GM12878 (cell line): ENCODE measurements around the gene ECHDC1. TPM values are rescaled to one million over a fixed set of nuclear protein-coding genes. Genes with fewer than 3 reads are reported as not detected.

Experiments used
- ATAC-seq: fragments of 200-7000 bp; cut with Tn5 transposase; 3 replicates; pipeline ENCODE4 v1.9.1; 2020; ENCODE audit warnings: mild to moderate bottlenecking, moderate library complexity
- Bru-seq: library from RNA; stranded (reverse); fragments of 400-500 nt; gene quantifications from one replicate; lab custom pipeline; 2021; lab: Mats Ljungman, UMichigan
- BruChase-seq, 2 experiments: library from RNA; stranded (reverse); fragments of 400-500 nt; gene quantifications; one replicate each; lab custom pipeline; 2021; lab: Mats Ljungman, UMichigan
- BruUV-seq: library from RNA; stranded (reverse); fragments of 400-500 nt; replicated peaks from 2 replicates; lab custom pipeline; 2021; lab: Mats Ljungman, UMichigan
- CTCF ChIA-PET: fragments of 300-600 bp; sonication (Branson Sonifier 250); formaldehyde crosslinking; extraction: SDS; loops from one replicate; lab custom pipeline; 2021; ENCODE audit warnings: inconsistent platforms; lab: Yijun Ruan, JAX
- POLR2A ChIA-PET: fragments of 350-600 bp; formaldehyde crosslinking; extraction: SDS; loops from one replicate; lab custom pipeline; 2021; ENCODE audit warnings: inconsistent platforms; lab: Charles Lee
- RAD21 ChIA-PET: fragments of 300-600 bp; sonication (Branson Sonifier 250); formaldehyde crosslinking; loops from one replicate; lab custom pipeline; 2023; ENCODE audit warnings: antibody characterized with exemption; ENCODE audit not compliant: unreplicated experiment; lab: Charles Lee
- SMC1A ChIA-PET: fragments of 300-600 bp; sonication (Branson Sonifier 250); formaldehyde crosslinking; loops from one replicate; lab custom pipeline; 2023; ENCODE audit not compliant: unreplicated experiment, uncharacterized antibody; lab: Charles Lee
- DNase-seq: peaks from one replicate; pipeline ENCODE4 v3.0.0-alpha.2; 2011; ENCODE audit warnings: low read depth, low spot score
- FAIRE-seq: peaks from 3 replicates; lab custom pipeline; 2011; peaks lifted over from hg19 to GRCh38; lab: Jason Lieb, UNC
- H2AFZ ChIP-seq: 2 replicates; pipeline ENCODE4 v1.6.0; 2011; ENCODE audit warnings: low read depth, low read length, control low read depth; ENCODE audit not compliant: control insufficient read depth
- H3K27ac ChIP-seq: 2 replicates; pipeline ENCODE4 v1.5.1; 2011; ENCODE audit warnings: control low read depth; ENCODE audit not compliant: control insufficient read depth, insufficient read depth
- H3K27me3 ChIP-seq, 2 experiments: replicated peaks in 1 of 2; 2 replicates each; pipeline versions ENCODE4 v1.6.0 to v1.6.1; 2011; ENCODE audit warnings: low read length in 1 of 2; ENCODE audit not compliant: control insufficient read depth in 2 of 2, insufficient read depth in 2 of 2
- H3K36me3 ChIP-seq, 2 experiments: 2 replicates each; pipeline ENCODE4 v1.5.1; 2011; ENCODE audit warnings: low read length in 1 of 2; ENCODE audit not compliant: control insufficient read depth in 2 of 2, insufficient read depth in 2 of 2
- H3K4me1 ChIP-seq: 2 replicates; pipeline ENCODE4 v1.6.1; 2011; ENCODE audit warnings: mild to moderate bottlenecking, low read length, moderate library complexity, mixed read lengths; ENCODE audit not compliant: control insufficient read depth, insufficient read depth
- H3K4me2 ChIP-seq: 2 replicates; pipeline ENCODE4 v1.6.0; 2011; ENCODE audit warnings: control low read depth; ENCODE audit not compliant: control insufficient read depth, insufficient read depth
- H3K4me3 ChIP-seq: fragments of 200-600 bp; sonication (generic); 2 replicates; pipeline ENCODE4 v1.5.1; 2016
- H3K79me2 ChIP-seq: 2 replicates; pipeline ENCODE4 v1.6.0; 2011; ENCODE audit warnings: low read length; ENCODE audit not compliant: control insufficient read depth, insufficient read depth
- H3K9ac ChIP-seq: 2 replicates; pipeline ENCODE4 v1.8.0; 2011; ENCODE audit warnings: low read length, control low read depth, mixed read lengths; ENCODE audit not compliant: control insufficient read depth, insufficient read depth
- H3K9me3 ChIP-seq: replicated peaks from 3 replicates; pipeline ENCODE4 v1.5.1; 2011; ENCODE audit warnings: mild to moderate bottlenecking, low read length; ENCODE audit not compliant: control insufficient read depth, insufficient read depth
- H4K20me1 ChIP-seq: 2 replicates; pipeline ENCODE4 v1.6.0; 2011; ENCODE audit not compliant: control insufficient read depth, insufficient read depth
- ATF7 ChIP-seq: fragments of 450-650 bp; IDR thresholded peaks from 2 replicates; pipeline ENCODE4 v1.6.1; 2016; ENCODE audit warnings: low read depth, mild to moderate bottlenecking
- BRCA1 ChIP-seq: IDR thresholded peaks from 2 replicates; pipeline ENCODE4 v1.6.1; 2011; ENCODE audit warnings: low read depth, low read length, improper control_type of control experiment
- EGR1 ChIP-seq, 2 experiments: IDR thresholded peaks; 1 replicate in 1 of 2; 2 replicates in 1 of 2; pipeline ENCODE4 v1.6.1; 2011 to 2012; ENCODE audit warnings: low read depth in 2 of 2, low read length in 2 of 2, borderline replicate concordance in 1 of 2, mild to moderate bottlenecking in 1 of 2, moderate library complexity in 1 of 2
- GABPA ChIP-seq: IDR thresholded peaks from 2 replicates; pipeline ENCODE4 v1.6.1; 2014; ENCODE audit warnings: antibody characterized with exemption, low read depth, mild to moderate bottlenecking, inconsistent platforms
- NFIC ChIP-seq: IDR thresholded peaks from 2 replicates; pipeline ENCODE4 v1.6.1; 2012; ENCODE audit warnings: low read depth, mild to moderate bottlenecking, inconsistent platforms, low read length, moderate library complexity
- NR2C1 ChIP-seq: fragments of 450-650 bp; IDR thresholded peaks from 2 replicates; pipeline ENCODE4 v1.6.1; 2017; ENCODE audit warnings: antibody characterized with exemption, mild to moderate bottlenecking, moderate library complexity
- RCOR1 ChIP-seq: conservative IDR thresholded peaks from 2 replicates; pipeline ENCODE4 v1.6.1; 2012; ENCODE audit warnings: low read depth, low read length, improper control_type of control experiment
- SMARCA5 ChIP-seq: fragments of 450-650 bp; IDR thresholded peaks from 2 replicates; pipeline ENCODE4 v1.6.1; 2017; ENCODE audit warnings: mild to moderate bottlenecking
- SUZ12 ChIP-seq: fragments of 200-600 bp; sonication (generic); IDR thresholded peaks from one replicate; pipeline ENCODE4 v1.6.1; 2018; ENCODE audit warnings: antibody characterized with exemption, mild to moderate bottlenecking; ENCODE audit not compliant: unreplicated experiment
- TARDBP ChIP-seq: IDR thresholded peaks from 2 replicates; pipeline ENCODE4 v1.6.1; 2016; ENCODE audit warnings: borderline replicate concordance
- WGBS: methylation state at CpG from one replicate; pipeline ENCODE4 v1.1.6; 2016; ENCODE audit warnings: low lambda C conversion rate; ENCODE audit not compliant: insufficient replicate concordance, insufficient coverage; ENCODE audit errors: missing lambda C conversion rate; 5-methylcytosine and 5-hydroxymethylcytosine counted together
- in situ Hi-C: fragments of 300-500 bp; cut with MboI; formaldehyde crosslinking; loops from 9 replicates; pipeline ENCODE4 v1.14.3; 2018; ENCODE audit warnings: mixed read lengths
- intact Hi-C: fragments of 100-400 bp; cut with micrococcal nuclease; formaldehyde crosslinking; loops from one replicate; pipeline ENCODE4 v1.14.2; 2022; ENCODE audit not compliant: unreplicated experiment
- long read RNA-seq, 2 experiments: library from polyadenylated mRNA; unstranded; transcript quantifications; one replicate each; pipeline ENCODE4 v2.0.0, GENCODE V29; 2019 to 2020
- polyA minus RNA-seq, 3 experiments: library from RNA; depleted of rRNA, polyadenylated mRNA; stranded (reverse); fragments of >200 nt; gene quantifications; 2 replicates each; pipeline ENCODE4 v1.2.3, GENCODE V29; 2011
- polyA plus RNA-seq, 11 experiments: library from polyadenylated mRNA; depleted of rRNA in 4 of 11; unstranded in 6 of 11; stranded (reverse) in 5 of 11; fragments of >200 nt; fragmentation: Nextera tagmentation in 4 of 11; fragmentation: Illumina TruSeq in 1 of 11; extraction: Ambion mirVana in 4 of 11; extraction: Trizol in 1 of 11; gene quantifications; 1 replicate in 1 of 11; 2 replicates in 10 of 11; pipeline versions ENCODE4 v1.2.1 to v1.2.3, GENCODE V29; 2011 to 2016; ENCODE audit warnings: inconsistent platforms in 2 of 11, missing spikeins in 2 of 11, low read depth in 1 of 11
- total RNA-seq, 4 experiments: library from RNA; depleted of rRNA in 3 of 4; stranded (reverse); fragments of >200 nt in 3 of 4; fragmentation: Illumina TruSeq in 1 of 4; extraction: Trizol in 1 of 4; gene quantifications; 2 replicates each; pipeline versions ENCODE4 v1.2.1 to v1.2.3, GENCODE V29; 2013 to 2021
- TF ChIP-seq, protein P1 (sequence below): fragments of 450-650 bp; IDR thresholded peaks from 2 replicates; pipeline ENCODE4 v1.6.1; 2016; ENCODE audit warnings: mild to moderate bottlenecking, moderate library complexity, borderline replicate concordance

The ECHDC1 gene, protein sequence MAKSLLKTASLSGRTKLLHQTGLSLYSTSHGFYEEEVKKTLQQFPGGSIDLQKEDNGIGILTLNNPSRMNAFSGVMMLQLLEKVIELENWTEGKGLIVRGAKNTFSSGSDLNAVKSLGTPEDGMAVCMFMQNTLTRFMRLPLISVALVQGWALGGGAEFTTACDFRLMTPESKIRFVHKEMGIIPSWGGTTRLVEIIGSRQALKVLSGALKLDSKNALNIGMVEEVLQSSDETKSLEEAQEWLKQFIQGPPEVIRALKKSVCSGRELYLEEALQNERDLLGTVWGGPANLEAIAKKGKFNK
- total RNA-seq (2013; cell fraction: nucleolus; rRNA removed): 154 and 165 TPM in 2 replicates
- total RNA-seq (2014; rRNA removed) (46.2 and 48.6 TPM in 2 replicates), total RNA-seq (2014; rRNA removed; fragmentation: Illumina TruSeq; extraction: Trizol) (67.8 and 69.8 TPM in 2 replicates), total RNA-seq (2021) (49.5 and 57.0 TPM in 2 replicates), polyA plus RNA-seq (2011; rRNA removed) (52.3 and 87.7 TPM in 2 replicates), polyA plus RNA-seq (2014; fragmentation: Illumina TruSeq; extraction: Trizol) (85.8 and 123 TPM in 2 replicates), polyA plus RNA-seq (2014; fragmentation: Nextera tagmentation; extraction: Ambion mirVana) (10 to 100 TPM; 71.6 to 85.4 TPM), polyA plus RNA-seq (2014; rRNA removed) (41.8 and 51.2 TPM in 2 replicates), polyA plus RNA-seq (2016; fragmentation: Nextera tagmentation; extraction: Ambion mirVana) (100 to 1,000 TPM; 106 to 111 TPM), polyA minus RNA-seq (2011; rRNA and poly(A)+ RNA removed) (28.8 and 40.7 TPM in 2 replicates), Bru-seq, nascent RNA (percentile 85 among the genes with signal in this experiment), BruChase-seq, experiment 1, labeled RNA remaining after a 6-hour chase (percentile 81 among the genes with signal in this experiment), BruChase-seq, experiment 2, labeled RNA remaining after a 2-hour chase (percentile 82 among the genes with signal in this experiment)
- 41.8 TPM for polyA plus RNA-seq (2011; ENCODE audit: low read depth)
- polyA plus RNA-seq (2011; cell fraction: cytosol; rRNA removed): 16.8 and 19.9 TPM in 2 replicates
- polyA plus RNA-seq (2011; cell fraction: nucleus; rRNA removed): 23.3 and 24.7 TPM in 2 replicates
- polyA plus RNA-seq (2012): 37.6 and 45.2 TPM in 2 replicates
- 10.9 and 29.3 TPM in 2 replicates for polyA minus RNA-seq (2011; cell fraction: cytosol; rRNA and poly(A)+ RNA removed)
- 28.0 and 38.0 TPM in 2 replicates for polyA minus RNA-seq (2011; cell fraction: nucleus; rRNA and poly(A)+ RNA removed)
- long read RNA-seq, experiment 1, transcript ECHDC1-203 (5 exons, 1,354 nt): minor isoform, 7 of 87 reads
- long read RNA-seq, experiment 1, transcript ECHDC1-210 (6 exons, 2,341 nt): major isoform, 43 of 87 reads
- long read RNA-seq, experiment 1, partial matches to known transcripts: 25 of 87 reads
- long read RNA-seq, experiment 1, other reads (novel, unspliced or antisense): 2 of 87 reads
- long read RNA-seq, experiment 2, transcript ECHDC1-203 (5 exons, 1,354 nt): minor isoform, 43 of 521 reads
- long read RNA-seq, experiment 2, transcript ECHDC1-210 (6 exons, 2,341 nt): major isoform, 276 of 521 reads
- long read RNA-seq, experiment 2, transcript ECHDC1-207 (7 exons, 1,009 nt): minor isoform, 14 of 521 reads
- long read RNA-seq, experiment 2, transcript ECHDC1-209 (5 exons, 1,515 nt): minor isoform, 19 of 521 reads
- long read RNA-seq, experiment 2, partial matches to known transcripts: 127 of 521 reads
- long read RNA-seq, experiment 2, other reads (novel, unspliced or antisense): 23 of 521 reads

DNA sequence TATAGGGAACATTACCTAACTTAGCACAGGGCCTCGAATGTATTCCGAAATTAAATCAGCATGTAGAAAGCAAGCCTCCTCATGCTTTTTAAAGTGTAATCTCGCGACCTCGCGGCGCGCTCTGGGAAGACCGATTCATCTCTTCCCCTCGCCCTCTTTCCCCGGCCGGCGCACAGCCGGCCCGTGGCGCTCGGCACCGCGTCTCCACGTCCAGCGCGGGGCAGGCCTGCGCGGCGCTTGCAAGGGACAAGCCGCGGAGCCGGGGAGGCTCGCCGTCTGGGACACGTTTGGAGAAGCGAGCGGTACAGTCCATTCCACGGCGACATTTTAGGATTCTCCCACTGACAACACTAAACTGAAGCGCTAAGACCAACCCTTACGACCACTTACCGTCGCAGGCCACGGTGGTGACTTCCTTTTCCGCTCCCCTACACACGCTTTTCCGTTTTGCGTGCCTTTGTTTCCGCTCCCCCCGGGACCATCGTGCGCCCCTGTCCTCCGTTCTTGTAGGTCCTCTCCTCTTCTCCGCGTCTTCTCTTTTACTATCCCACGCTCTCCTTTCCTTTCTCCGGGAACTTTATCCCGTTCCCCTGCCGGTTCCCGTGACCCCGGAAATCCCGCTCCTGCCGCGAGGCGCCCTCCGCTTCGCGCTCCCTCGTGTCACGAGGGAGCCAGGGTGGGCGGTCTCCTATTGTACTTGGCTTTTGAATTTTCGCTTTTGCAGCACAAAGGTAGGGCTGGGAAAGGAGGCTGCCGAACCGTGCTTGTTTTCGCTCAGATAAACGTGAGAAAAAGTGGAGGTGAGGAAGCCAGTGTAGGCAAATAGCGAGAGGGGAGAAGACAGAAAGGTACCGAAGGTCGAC is at the start of gene ECHDC1:
TSS of gene ECHDC1 (minus strand) at position 664 of the 863 bp plus-strand sequence. CDS start 12,581 bp downstream, outside the sequence.
- Histone ChIP-seq H3K79me2 (peaks cover 63% of the 10 kb centered on the region), H3K4me2 (peak within 1 kb of the TSS; percentile 95), H3K36me3 (no peaks in the 10 kb centered on the region), H3K27me3 (no peaks in the 10 kb centered on the region), H3K9ac (peak within 1 kb of the TSS; percentile 97), H3K27ac (peak within 1 kb of the TSS; percentile 98), H2AFZ (peak within 1 kb of the TSS; percentile 96), H3K4me1 (peaks cover 10% of the 10 kb centered on the region), H4K20me1 (no peaks in the 10 kb centered on the region), H3K9me3 (no peaks in the 10 kb centered on the region; the same call in 2 of the 3 replicates), H3K4me3 (peak within 1 kb of the TSS; percentile 93)
- no TSS peak for BruUV-seq
- 1% methylated on average over 70 of the region's 75 CpGs for WGBS
- ChIA-PET RAD21 (interaction anchor here (0.7 to 2.8 kb wide), 9 partner anchors 9 to 77 kb away, joined by 3 to 14 read pairs (median 6); partner anchors contain the start of gene RNF146), SMC1A (interaction anchor here (0.6 to 2.4 kb wide), 14 partner anchors 10 to 168 kb away, joined by 3 to 20 read pairs (median 4); partner anchors contain the start of gene RNF146), POLR2A (interaction anchor here (0.8 to 2.4 kb wide), 6 partner anchors 10 to 121 kb away, joined by 3 to 12 read pairs (median 4); partner anchors contain the start of gene RNF146), CTCF (interaction anchor here (0.8 to 3.2 kb wide), 12 partner anchors 8 to 173 kb away, joined by 3 to 14 read pairs (median 4); partner anchors contain the start of gene RNF146)
- DNase-seq (no peak), FAIRE-seq (peak; percentile 87), ATAC-seq (peak; percentile 82)
- in situ Hi-C loops: no loop called here
- intact Hi-C loops: loop anchor here (2.0 kb wide), 2 partner anchors 76 to 78 kb away; partner anchors contain the start of gene RNF146
- TF ChIP-seq, protein P1, sequence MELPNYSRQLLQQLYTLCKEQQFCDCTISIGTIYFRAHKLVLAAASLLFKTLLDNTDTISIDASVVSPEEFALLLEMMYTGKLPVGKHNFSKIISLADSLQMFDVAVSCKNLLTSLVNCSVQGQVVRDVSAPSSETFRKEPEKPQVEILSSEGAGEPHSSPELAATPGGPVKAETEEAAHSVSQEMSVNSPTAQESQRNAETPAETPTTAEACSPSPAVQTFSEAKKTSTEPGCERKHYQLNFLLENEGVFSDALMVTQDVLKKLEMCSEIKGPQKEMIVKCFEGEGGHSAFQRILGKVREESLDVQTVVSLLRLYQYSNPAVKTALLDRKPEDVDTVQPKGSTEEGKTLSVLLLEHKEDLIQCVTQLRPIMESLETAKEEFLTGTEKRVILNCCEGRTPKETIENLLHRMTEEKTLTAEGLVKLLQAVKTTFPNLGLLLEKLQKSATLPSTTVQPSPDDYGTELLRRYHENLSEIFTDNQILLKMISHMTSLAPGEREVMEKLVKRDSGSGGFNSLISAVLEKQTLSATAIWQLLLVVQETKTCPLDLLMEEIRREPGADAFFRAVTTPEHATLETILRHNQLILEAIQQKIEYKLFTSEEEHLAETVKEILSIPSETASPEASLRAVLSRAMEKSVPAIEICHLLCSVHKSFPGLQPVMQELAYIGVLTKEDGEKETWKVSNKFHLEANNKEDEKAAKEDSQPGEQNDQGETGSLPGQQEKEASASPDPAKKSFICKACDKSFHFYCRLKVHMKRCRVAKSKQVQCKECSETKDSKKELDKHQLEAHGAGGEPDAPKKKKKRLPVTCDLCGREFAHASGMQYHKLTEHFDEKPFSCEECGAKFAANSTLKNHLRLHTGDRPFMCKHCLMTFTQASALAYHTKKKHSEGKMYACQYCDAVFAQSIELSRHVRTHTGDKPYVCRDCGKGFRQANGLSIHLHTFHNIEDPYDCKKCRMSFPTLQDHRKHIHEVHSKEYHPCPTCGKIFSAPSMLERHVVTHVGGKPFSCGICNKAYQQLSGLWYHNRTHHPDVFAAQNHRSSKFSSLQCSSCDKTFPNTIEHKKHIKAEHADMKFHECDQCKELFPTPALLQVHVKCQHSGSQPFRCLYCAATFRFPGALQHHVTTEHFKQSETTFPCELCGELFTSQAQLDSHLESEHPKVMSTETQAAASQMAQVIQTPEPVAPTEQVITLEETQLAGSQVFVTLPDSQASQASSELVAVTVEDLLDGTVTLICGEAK: peak; percentile 96
- TF ChIP-seq NFIC: peak; percentile 51; the same call in 1 of the 2 replicates
- TF ChIP-seq EGR1 (IDR thresholded peaks at IDR 0.05; ENCODE audit: borderline replicate concordance in 1 of 2, low read depth in 2 of 2, low read length in 2 of 2): peak in 1 of 2 experiments; percentile 26; a peak in 1 of 3 replicates
- no peak for TF ChIP-seq SUZ12
- peak; percentile 69 for TF ChIP-seq NR2C1
- 0 out of 2 replicates have a peak, but pooled peaks have one; percentile 68 for TF ChIP-seq TARDBP
- peak; percentile 50 for TF ChIP-seq ATF7
- TF ChIP-seq RCOR1: 0 out of 2 replicates have a peak, but pooled peaks have one; percentile 71
- peak; percentile 43; the same call in 1 of the 2 replicates for TF ChIP-seq BRCA1
- 0 out of 2 replicates have a peak, but pooled peaks have one; percentile 26 for TF ChIP-seq SMARCA5
- peak; percentile 97 for TF ChIP-seq GABPA
